T-helper 1 cell (primary cell): ENCODE data around the gene PRR36.
"Not testable (repeated sequence)": the region's sequence is repeated elsewhere in the genome, so short reads cannot be mapped to it uniquely, and the experiment has no call there.

Experiments used
- DNase-seq, 5 donors: peaks; one replicate each; pipeline ENCODE4 v3.0.0-alpha.2; 2012 to 2020

Gene PRR36

GRCh38 chr19:7859831-7860713 is 14.1 kb downstream of the PRR36 start:
- DNase-seq, result no peak

DNA sequence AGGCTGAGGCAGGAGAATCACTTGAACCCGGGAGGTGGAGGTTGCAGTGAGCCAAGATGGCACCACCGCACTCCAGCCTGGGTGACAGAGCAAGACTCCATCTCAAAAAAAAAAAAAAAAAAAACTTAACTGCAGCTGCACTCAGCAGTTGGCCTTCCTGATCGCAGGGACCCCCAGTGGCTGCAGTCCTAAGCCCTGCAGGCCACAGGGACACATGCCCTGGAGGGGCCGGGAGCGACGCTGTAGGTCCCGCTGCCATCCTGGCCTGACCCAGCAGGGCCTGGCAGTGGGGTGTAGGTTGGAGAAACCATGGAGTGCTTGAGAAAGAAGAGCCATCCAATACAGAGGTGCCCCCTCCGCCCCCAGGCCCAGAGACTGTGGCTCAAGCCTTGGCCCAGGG is 15.1 kb downstream of the PRR36 start:
- not testable (repeated sequence) for DNase-seq

- no peak for DNase-seq
Measured at GRCh38 chr19:7858109-7858770, 15.9 kb downstream of the PRR36 start.

DNA sequence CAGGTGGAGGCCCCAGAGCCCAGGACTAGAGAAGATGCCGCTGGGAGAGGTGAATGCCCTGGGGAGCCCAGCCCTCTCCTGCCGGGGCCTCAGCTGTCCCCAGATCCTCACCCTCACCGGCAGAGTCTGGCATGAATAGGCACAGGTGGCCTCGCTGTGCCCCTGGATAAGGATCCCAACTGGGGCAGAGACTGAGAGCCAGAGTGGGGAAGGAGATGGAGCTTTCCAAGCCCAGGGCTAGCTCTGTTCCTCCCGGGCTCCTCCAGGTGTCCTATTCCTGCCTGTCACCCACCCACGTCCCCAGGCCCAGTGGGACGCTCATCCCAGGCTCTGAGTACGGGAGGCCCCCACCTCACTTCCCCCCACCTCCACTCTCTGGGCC is 16.5 kb downstream of the PRR36 start:
- no peak for DNase-seq

GRCh38 chr19:7856679-7857663 is 17.2 kb downstream of the PRR36 start:
- DNase-seq, result no peak

DNA sequence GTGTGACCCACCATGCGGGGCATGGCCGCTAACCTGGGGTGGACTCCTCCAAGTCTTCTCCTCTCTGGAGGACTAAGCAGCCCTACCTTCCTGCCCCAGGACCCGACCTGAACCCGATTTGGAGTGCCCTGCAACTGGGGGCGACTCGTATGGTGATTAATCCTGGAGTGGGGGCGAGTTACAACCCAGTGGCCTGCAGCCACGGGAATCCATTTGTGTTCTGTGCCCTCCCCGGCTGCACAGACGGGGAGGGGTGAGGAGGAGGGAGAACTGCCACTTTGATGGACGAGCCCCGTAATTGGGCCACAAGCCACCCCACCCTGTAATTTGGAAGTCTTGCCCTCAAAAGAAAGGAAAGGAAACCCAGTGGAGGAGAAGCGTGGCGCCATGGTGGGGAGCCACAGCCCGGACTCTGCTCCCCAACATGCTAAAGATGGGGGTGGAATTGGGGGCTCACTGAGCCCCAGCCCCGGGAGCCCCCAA is 18.0 kb downstream of the PRR36 start:
- no peak for DNase-seq

DNA sequence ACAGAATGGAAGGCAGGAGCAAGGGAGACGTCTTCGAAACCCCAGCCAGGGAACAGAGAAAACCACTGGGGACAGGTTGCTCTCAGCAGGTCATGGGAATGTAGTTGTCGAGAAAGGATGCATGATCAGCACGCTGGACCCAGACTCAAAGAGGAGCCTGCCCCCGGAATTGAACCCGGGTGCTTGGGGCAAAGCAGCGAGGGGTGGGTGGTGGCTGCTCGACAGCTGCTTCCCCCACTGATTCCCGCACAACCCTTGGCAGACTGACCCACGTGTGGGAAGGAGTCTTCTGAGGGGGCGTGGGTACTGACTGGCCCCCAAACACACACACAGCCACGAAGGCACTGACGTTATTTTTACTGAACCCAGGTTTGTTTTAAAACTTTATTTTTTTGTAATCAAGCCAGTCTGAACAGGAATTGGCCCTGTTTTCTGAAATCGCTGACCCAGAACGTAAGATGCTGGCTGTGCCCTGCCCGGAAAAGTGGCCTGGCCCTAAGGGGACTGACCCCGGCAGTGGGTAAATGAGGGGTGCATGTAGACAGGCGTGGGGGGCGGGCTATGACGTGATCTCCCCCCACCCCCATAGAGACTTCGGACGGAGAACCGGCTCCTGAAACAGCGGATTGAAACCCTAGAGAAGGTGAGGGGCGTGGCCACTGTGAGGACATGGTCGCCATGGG is 18.6 kb downstream of the PRR36 start:
- no peak for DNase-seq

DNA sequence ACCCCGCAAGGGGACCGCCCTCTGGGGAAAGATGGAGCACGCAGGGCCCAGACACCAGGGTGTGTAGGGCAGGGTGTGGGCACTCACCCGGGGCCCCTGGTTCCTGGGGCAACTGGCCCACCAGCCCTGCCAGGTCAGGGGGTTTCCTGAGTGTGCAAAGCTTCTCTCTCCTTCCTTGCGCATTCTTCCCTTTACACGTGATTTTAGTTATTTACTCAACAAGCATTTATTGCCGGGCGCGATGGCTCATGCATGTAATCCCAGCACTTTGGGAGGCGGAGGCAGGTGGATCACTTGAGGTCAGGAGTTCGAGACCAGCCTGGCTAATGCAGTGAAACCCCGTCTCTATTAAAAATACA is 20.4 kb downstream of the PRR36 start:
- DNase-seq, result no peak

DNA sequence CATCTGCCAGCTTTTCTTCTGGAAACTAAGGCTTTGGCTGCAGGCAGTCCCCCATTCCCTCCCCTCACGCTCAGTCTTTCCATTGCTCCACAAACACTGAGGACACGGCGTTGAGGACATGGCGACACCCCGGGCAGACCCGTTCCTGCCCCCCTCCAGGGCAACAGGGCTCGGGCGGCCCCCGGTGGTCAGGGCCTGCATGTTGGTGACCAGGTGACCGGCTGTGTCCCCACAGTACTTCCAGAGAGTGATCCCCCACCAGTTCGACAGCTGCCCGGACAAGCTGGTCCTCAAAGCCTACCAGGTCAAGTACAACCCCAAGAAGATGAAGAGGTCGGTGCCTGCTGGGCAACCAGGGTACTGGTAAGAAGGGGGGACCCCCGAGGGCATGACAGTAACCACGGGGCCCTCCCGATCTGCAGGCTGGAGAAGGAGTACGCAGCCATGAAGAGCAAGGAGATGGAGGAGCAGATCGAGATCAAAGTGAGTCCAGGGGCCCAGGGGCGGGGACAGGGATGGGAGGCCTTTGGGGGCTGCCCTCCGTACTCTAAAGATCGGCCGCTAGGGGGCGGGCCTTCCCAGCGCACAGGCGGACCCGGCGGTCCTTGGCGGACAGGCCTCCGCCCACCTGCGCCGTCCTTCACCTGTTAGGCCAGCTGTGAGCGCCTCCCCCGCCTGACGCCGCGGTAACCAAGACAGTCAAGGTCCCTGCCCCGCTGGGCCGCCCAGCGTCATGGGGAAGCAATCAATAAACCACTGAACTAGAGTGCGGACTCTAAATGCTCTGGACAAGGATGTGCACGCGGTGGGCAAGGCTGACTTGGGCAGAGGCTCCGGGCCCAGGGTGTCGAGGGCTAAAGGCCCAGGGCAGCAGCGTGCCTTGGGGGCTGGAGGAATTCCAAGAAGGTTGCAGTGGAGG is 21.1 kb downstream of the PRR36 start:
- peak; percentile 38 to 58 (median 53) for DNase-seq

- DNase-seq, result no peak
Measured at GRCh38 chr19:7851623-7852500, 22.3 kb downstream of the PRR36 start.

GRCh38 chr19:7850945-7851622 is 23.1 kb downstream of the PRR36 start:
- no peak for DNase-seq

- no peak for DNase-seq
Measured at GRCh38 chr19:7850000-7850813, 24.0 kb downstream of the PRR36 start.

DNA sequence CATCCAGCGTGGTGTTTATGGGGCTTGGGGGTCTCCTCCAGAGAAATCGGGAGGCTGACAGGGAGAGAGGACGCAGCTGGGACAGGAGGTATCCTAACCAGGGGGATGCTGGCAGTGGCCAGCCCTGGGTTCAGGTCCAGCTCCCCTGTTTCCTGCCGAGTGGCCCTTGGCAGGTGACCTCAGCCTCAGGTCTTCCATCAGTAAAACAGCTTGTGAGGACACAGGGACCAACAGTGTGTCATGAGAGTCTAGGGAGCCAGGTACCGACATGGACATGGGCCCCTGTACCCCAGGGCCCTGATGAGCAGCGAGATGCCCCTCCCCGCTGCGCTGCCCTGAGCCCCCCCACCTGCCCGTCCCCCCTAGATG is 24.6 kb downstream of the PRR36 start:
- no peak for DNase-seq

DNA sequence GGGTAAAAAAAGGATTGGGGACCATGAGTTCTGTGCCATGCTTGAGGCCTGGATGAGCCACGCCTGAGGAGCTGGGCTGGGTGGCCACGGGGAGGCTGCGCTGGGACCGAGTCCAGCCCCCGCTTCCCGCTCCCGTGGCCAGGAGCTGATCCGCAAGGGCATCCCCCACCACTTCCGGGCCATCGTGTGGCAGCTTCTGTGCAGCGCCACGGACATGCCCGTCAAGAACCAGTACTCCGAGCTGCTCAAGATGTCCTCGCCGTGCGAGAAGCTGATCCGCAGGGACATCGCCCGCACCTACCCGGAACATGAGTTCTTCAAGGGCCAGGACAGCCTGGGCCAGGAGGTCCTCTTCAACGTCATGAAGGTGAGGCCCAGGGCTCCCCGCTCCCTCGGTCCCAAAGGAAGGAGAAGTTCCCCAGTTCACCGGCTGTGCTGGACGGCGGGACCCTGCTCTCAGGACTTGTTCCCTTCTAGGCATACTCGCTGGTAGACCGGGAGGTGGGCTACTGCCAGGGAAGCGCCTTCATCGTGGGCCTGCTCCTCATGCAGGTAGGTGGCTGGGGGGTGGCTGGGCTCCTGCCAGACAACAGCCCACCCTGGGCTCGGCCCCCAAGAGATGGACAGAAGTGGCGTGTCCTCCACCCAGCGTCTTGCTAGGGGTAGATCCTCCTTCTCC is 25.3 kb downstream of the PRR36 start:
- DNase-seq, result no peak

- DNase-seq, result no peak
Measured at GRCh38 chr19:7847664-7848063, 26.5 kb downstream of the PRR36 start.

GRCh38 chr19:7846155-7846646 is 28.0 kb downstream of the PRR36 start:
- DNase-seq, result no peak

DNA sequence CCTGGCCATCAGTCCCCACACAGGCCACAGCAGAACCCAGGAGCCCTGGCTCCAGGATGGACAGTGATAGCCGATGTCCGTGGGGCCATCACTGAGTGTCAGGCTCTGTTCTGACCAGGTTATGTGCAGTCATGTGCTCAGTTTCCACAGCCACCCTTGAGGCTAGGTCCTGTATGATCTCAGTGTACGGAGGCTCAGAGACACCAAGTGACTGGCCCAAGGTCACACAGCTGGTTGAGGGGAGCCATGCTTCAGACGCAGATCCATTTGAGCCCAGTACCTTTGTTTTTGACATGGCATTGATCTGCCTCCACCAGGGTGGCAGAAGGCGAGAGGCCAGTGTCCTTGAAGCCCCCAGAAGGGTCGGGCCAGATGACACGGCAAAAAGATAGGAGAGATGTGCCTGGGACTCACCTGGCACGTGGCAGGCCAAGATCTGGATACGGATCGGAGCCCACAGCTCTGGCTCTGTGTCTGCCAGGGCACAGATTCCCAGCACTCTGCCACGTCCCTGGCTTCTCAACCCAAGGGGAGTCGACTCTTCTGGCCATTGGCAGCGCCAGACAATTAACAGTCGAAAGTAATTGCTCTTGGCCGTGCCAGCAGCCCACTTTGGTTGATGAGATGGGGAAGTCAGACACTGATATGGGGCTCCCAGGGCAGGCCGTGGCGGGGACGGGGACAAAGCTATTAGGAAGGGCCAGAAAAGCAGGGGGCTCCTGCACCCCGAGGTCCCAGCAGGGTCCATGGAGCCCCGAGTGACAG is 28.6 kb downstream of the PRR36 start:
- DNase-seq, result no peak
